ENCODE results near the gene MYO5A.

MYO5A gene

DNA sequence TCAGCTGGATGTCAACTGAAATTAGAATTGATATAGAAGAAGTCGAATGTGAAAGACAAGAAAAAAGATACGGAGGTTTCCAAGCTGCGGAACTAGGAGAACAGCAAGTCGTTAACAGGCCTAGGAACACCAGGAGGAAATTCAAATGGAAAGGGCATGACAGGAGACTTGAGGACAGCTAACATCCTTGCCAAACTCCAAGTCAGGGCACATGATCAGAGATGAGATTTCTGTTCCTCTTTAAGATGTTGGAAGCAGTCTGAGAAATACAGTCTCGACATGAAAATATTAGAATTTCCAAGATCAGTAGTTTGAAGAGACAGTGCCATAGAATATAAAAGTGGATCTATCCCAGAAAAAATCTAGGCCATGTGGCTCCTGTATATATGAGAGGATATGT is 5.0 kb downstream of the MYO5A start:
- DNase-seq (ENCODE audit: low read depth, low spot score): no peak
- no peak overlapping the region for H3K4me3 ChIP-seq (ENCODE audit: low read depth, low read length)
- in situ Hi-C loops (cut with HindIII; ENCODE audit: low sequenced_read_pairs): no loop called here
- TF ChIP-seq, protein P1, sequence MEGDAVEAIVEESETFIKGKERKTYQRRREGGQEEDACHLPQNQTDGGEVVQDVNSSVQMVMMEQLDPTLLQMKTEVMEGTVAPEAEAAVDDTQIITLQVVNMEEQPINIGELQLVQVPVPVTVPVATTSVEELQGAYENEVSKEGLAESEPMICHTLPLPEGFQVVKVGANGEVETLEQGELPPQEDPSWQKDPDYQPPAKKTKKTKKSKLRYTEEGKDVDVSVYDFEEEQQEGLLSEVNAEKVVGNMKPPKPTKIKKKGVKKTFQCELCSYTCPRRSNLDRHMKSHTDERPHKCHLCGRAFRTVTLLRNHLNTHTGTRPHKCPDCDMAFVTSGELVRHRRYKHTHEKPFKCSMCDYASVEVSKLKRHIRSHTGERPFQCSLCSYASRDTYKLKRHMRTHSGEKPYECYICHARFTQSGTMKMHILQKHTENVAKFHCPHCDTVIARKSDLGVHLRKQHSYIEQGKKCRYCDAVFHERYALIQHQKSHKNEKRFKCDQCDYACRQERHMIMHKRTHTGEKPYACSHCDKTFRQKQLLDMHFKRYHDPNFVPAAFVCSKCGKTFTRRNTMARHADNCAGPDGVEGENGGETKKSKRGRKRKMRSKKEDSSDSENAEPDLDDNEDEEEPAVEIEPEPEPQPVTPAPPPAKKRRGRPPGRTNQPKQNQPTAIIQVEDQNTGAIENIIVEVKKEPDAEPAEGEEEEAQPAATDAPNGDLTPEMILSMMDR (IDR thresholded peaks at IDR 0.05; ENCODE audit: low read depth, low read length): no peak

DNA sequence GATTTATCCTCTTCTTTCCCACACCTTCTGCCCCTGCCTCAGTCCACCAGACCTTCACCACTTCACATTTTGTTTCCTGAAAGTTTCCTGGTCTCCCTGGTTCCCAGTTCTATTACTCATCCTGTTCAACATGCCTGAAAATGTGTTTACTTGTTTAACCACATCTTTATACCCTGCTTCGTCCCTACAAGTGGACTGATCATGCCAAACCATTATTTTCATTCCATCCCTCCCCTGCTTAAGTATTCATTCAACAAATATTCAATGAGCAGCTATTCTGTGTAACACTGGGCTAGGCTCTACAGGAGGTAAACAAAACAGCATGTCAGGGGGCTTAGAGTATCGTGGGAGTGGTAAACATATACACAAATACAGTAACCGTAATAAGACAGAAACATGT is 5.5 kb downstream of the MYO5A start:
- no peak overlapping the region for H3K4me3 ChIP-seq (ENCODE audit: low read depth, low read length)
- peak; percentile 91 for DNase-seq (ENCODE audit: low read depth, low spot score)
- in situ Hi-C loops (cut with HindIII; ENCODE audit: low sequenced_read_pairs): no loop called here
- TF ChIP-seq, protein P1 (IDR thresholded peaks at IDR 0.05; ENCODE audit: low read depth, low read length): no peak

DNA sequence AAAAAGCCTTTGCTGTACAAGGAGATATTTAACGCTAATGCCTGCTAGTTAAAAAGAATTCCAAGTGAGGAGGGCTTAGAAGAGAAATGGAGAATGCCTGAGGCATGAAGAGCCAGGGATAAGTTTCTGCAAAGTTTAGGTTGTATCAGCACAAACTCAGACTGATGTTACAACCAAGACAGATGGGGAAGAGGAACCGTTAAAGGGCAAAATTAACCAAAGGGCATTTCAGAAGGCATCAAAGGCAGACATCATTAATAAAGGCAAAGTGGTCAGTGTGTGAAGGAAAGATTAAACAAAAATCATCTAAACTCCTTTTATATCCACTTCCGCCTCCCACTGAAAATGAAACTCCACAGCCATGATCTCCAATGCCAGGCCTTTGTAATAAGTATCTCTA is 7.0 kb downstream of the MYO5A start:
- in situ Hi-C loops (cut with HindIII; ENCODE audit: low sequenced_read_pairs): no loop called here
- no peak for DNase-seq (ENCODE audit: low read depth, low spot score)
- no peak overlapping the region for H3K4me3 ChIP-seq (ENCODE audit: low read depth, low read length)
- TF ChIP-seq, protein P1 (IDR thresholded peaks at IDR 0.05; ENCODE audit: low read depth, low read length): no peak

DNA sequence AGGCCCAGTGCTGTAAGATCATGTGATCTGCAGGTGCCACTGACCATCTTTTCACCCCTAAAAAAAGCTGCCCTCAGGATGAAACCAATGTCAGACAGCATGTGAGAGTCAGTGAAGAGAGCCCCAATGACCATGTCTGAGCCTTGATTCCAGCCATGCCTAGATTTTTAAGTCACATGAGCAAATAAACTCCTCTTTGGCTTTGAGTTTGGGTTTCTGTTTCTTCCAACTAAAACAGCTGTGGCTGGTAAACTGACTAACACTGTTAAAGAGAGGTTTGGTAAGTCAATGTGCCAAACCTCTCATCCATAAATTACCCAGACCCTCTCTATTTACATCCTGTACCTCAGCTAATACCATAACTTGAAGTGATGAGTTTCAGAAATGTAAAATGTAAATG is 8.3 kb downstream of the MYO5A start:
- in situ Hi-C loops (cut with HindIII; ENCODE audit: low sequenced_read_pairs): no loop called here
- DNase-seq (ENCODE audit: low read depth, low spot score): no peak
- H3K4me3 ChIP-seq (ENCODE audit: low read depth, low read length): no peak overlapping the region
- TF ChIP-seq, protein P1 (IDR thresholded peaks at IDR 0.05; ENCODE audit: low read depth, low read length): no peak

DNA sequence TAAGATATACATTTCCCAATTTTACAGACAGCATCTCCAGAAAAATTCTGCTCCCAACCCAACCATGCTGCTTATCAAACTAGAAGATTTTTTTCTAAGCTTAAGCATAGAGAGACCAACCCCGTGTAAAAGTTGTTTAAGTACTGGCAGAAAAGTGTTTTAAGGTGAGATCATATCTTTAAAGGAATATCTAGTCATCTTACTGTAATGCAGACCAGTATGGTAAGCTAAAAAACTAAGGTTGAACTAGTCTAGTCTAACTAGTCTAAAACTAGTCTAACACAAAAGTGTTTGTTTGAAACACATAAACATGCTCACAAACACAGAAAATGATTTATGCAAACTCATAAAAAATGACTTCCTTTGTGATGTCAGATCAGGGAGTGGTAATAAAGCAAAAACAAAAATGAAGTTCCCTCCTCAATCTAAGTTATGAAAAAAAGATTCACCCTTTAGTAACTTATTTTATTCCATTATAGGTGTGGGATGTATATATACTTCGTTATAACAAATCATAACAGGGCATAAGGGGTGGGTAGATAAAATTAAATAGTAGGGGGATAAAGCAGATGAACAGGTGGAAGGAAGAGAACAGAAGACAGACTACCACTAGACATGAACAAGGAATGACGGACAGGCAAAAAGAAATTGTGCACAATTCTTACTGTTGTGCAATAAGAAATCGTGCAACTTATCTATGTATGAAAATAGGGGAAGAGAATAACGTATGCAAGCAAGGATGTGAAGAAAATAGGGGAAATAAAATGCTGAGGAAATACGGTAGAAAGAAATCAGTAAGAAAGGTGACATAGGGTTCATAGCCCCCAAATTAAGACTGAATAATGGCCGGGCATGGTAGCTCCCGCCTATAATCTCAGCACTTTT is 10.0 kb downstream of the MYO5A start:
- TF ChIP-seq, protein P1 (IDR thresholded peaks at IDR 0.05; ENCODE audit: low read depth, low read length): no peak
- H3K4me3 ChIP-seq (ENCODE audit: low read depth, low read length): no peak overlapping the region
- DNase-seq (ENCODE audit: low read depth, low spot score): peak; percentile 16
- in situ Hi-C loops (cut with HindIII; ENCODE audit: low sequenced_read_pairs): no loop called here

DNA sequence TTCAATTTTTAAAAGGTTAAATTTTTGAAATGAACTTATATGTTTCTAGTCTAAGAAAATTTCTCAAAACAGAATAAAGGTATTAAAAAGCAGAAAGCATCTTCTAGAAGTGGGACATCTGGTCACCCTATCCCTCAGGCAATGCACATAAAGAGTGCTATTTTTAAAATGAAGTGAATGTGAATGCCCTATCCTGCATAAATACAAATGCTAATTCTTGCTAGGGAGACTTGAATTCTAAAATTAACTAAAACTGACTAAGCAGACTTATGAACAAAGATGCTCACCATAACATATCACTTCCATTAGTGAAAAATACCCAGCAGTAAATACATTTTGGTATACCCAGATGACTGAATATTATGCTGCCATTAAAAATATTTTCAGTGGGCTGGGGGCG is 11.7 kb downstream of the MYO5A start:
- no peak for DNase-seq (ENCODE audit: low read depth, low spot score)
- TF ChIP-seq, protein P1 (IDR thresholded peaks at IDR 0.05; ENCODE audit: low read depth, low read length): no peak
- no peak overlapping the region for H3K4me3 ChIP-seq (ENCODE audit: low read depth, low read length)
- in situ Hi-C loops (cut with HindIII; ENCODE audit: low sequenced_read_pairs): no loop called here

Data from astrocyte of the spinal cord (primary cell).